DMS114 treated with DMSO at 0.1 percent for 48 hours (cell line): ENCODE measurements around the gene TASP1.

Experiments used
- DNase-seq: peaks from one replicate; lab custom pipeline; 2025; ENCODE audit not compliant: unreplicated experiment; lab: John Stamatoyannopoulos, UW

Gene TASP1

DNA sequence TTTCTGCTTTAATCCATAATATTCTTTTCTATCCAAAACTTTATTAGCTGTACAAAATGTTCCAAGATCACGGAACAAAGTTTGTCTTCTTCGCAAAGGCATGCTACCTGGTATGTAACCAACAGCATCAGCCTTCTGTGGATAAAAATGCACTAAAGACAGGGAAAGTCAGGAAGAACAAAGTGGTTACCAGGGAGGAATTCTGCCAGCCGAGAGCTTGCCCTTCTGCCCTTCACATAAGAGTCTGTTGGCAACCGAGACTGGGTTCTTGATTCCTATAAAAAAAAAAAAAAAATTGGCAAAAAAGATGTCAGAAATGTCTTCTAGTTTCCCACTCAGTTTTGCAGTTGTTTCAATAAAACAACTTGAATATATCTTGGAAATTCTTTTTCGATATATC is 58.0 kb downstream of the TASP1 start:
- DNase-seq: no peak

GRCh38 chr20:13574071-13574470 is 64.7 kb downstream of the TASP1 start:
- DNase-seq: no peak

GRCh38 chr20:13571662-13572061 is 67.1 kb downstream of the TASP1 start:
- DNase-seq: no peak

GRCh38 chr20:13567663-13568062 is 71.1 kb downstream of the TASP1 start:
- no peak for DNase-seq

DNA sequence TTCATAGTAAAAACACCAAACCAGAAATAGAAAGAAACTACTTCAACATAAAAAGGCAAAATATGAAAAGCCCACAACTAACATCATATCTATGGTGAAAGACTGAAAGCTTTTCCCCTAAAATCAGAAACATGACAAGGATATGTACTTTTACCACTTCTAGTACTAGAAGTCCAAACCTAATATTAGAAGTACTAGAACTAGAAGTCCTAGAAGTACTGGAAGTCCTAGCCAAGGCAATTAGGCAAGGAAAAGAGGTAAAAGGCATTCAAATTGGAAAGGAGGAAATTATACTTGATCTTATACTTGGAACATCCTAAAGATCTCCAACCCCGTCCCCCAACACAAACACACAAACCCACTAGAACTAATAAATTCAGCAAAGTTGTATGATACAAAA is 74.9 kb downstream of the TASP1 start:
- DNase-seq: no peak

- DNase-seq: no peak
Measured at GRCh38 chr20:13554706-13555105, 84.0 kb downstream of the TASP1 start.

- no peak for DNase-seq
Measured at GRCh38 chr20:13554076-13554475, 84.7 kb downstream of the TASP1 start.

GRCh38 chr20:13552061-13552460 is 86.7 kb downstream of the TASP1 start:
- no peak for DNase-seq

DNA sequence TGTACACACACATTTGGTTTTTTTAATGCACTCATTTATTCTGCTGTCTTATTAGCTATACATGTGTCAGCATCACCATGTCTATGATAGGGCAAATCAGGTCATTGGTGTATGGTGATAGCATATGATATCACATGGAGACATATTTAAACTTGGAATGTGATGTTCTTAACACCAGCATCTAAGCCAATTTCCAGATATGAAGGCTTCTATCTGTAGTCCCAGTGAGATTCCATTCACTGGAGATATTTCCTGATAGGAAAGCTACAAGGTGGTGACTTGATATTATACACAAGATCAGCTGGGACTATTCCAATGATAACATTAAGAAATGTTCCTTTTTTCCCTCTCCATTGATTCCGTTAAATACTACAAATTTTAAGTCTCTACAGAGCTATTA is 89.3 kb downstream of the TASP1 start:
- DNase-seq: no peak

- DNase-seq: peak; percentile 20
Measured at GRCh38 chr20:13546497-13547131, 92.1 kb downstream of the TASP1 start.

GRCh38 chr20:13545790-13546189 is 92.9 kb downstream of the TASP1 start:
- no peak for DNase-seq

DNA sequence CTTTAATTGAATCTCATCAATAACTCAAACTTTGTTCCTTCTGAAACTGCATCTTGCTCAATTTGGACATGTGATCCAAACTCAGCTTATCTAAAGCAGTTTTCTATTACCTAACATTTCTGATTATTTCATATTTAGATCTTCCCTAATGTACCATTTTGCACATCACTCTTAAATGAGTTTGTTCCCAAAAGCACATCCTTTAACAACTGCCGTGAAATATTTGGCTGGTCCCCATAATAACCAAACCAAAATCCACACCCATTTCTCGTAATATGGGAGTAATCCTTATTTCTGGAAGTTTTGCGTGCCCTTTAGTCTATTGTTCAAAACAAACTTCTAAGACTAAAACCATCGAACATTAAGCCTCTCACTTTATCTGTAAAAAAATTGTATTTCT is 94.9 kb downstream of the TASP1 start:
- DNase-seq: no peak

- no peak for DNase-seq
Measured at GRCh38 chr20:13535627-13536026, 103.1 kb downstream of the TASP1 start.

GRCh38 chr20:13533946-13534345 is 104.8 kb downstream of the TASP1 start:
- no peak for DNase-seq

DNA sequence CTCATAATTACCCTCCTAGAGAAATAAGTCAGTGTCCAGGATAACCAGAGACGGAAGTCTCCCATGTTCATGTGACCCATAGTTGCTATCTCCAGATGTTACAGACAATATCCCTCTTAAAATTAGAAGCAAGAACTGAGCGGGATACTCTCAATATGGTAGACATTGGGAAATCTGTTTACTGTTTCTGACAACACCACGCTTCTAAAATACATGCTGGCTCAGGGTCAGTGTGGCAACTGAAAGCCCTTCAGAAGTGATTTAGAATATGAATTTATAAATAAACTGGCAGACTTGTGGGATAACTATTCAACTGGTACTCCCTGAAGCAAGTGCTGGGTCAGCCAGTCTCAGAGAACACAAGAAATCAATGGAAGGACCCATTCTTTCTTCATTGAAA is 108.6 kb downstream of the TASP1 start:
- no peak for DNase-seq

DNA sequence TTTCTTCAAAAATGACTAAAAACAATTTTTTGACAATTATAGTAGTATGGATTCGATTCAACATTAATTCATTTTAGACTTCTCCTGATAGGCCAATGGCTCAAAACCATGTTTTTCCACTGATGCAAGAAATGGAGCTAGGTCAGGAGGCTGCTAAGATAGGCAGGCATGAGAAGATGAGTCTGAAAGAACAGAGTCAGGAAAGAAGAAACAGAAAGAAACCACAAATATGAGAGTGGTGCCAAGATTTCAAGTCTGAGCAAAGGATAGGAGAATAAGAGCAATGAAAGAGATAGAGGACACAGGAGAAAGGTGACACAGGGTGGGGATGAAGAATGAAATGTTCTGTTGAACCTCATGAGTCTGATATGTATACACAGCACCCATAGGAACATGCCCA is 112.2 kb downstream of the TASP1 start:
- DNase-seq: no peak

GRCh38 chr20:13525225-13525940 is 113.3 kb downstream of the TASP1 start:
- no peak for DNase-seq

- DNase-seq: no peak
Measured at GRCh38 chr20:13524339-13524738, 114.4 kb downstream of the TASP1 start.

DNA sequence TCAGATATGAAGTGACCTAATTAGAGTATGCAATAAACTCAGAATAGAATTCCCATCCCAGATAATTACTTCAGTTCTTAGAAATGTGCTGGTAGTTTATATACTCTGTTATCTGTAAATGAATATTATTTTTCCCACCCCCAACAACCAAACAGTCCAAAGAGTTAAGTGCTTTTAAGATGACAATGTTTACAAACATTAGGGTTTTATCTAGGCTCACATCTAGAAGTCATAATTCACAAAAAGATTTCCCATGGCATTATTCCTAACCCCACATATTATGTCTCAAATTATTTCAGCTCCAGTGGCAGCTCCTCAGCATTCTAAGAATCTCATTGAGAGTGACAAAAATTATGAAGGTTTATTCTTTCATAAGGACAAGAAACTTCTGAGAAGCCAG is 120.9 kb downstream of the TASP1 start:
- no peak for DNase-seq

DNA sequence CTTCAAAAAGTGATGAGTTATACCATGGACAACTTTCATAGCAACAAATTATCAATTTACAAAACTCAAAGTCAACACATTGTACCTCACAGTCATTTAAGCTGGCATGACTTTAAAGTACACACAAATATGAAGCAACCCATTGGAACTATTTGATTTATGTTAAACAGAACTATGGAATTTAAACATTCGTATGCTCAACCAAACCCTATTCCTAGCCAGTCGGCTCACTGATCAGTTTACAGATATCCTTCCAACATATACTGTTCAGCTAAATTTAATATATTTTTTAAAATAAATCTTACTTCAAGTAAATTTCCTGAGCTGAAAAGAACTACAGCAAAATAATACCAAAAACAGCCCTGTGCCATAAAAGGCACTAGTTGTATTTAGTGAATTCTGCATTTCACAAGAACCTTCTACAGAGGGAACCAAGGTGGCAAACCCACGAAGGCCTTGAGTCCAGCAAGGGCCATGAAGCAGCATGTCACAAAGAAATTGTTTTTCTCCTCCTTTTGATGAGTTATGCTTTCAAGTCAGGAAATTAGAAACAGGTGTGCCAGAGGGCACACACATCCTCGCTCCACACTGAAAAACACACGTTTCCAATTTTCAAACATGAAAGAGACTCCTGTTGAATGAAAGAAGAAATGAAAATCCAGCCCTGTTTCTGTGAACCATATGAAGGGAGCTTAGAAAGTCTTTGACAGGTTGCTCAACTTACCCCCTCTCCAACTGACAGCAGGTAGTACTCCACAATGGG is 122.8 kb downstream of the TASP1 start:
- DNase-seq: no peak

GRCh38 chr20:13515291-13515690 is 123.4 kb downstream of the TASP1 start:
- no peak for DNase-seq

DNA sequence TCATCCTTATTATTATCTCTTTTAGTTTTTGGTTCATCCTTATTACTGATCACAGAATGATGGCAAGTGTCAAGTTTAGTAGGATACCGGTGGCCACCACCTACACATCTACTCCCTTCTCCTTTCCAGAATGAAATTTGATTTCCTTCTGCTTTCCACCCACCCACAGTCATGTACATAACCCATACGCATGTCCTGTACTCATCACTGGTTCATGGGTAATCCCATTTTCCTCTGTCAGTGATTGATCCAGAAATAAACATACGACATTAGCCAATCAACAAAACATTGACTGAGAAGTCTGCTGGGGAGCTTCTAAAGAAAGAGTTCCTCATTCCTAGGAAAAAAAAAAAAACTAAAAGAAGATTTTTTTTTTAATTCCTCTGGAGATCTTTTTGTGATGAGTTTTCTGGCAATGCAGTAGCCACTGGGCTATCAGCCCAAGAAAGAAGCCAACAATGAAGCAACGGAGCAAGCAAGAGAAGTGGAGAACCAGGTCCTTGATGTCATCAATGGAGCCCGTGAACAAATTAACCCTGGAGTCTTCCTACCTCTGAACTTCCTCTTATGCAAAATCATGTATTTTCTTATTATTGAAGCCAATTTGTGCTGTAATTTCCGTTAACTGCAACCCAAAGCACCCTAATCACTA is 127.8 kb downstream of the TASP1 start:
- no peak for DNase-seq
